Measurements from ENCODE around the gene IER5L.

DNA sequence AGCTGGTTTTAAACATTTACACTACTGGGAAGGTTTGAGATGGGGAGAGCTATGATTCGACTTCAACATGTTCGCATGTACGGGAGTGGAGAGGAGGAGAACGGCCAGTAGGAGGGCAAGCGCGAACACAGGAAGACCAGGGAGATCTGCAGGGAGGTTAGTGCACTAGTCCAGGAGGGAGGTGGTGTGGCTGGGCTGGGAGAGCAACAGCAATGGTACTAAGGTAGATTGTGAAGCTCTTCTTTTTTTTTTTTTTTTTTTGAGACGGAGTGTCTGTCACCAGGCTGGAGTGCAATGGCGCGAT is 16.6 kb downstream of the IER5L start:
- TF ChIP-seq POLR2A (IDR thresholded peaks at IDR 0.05): no peak
- TF ChIP-seq, protein P1, sequence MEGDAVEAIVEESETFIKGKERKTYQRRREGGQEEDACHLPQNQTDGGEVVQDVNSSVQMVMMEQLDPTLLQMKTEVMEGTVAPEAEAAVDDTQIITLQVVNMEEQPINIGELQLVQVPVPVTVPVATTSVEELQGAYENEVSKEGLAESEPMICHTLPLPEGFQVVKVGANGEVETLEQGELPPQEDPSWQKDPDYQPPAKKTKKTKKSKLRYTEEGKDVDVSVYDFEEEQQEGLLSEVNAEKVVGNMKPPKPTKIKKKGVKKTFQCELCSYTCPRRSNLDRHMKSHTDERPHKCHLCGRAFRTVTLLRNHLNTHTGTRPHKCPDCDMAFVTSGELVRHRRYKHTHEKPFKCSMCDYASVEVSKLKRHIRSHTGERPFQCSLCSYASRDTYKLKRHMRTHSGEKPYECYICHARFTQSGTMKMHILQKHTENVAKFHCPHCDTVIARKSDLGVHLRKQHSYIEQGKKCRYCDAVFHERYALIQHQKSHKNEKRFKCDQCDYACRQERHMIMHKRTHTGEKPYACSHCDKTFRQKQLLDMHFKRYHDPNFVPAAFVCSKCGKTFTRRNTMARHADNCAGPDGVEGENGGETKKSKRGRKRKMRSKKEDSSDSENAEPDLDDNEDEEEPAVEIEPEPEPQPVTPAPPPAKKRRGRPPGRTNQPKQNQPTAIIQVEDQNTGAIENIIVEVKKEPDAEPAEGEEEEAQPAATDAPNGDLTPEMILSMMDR (IDR thresholded peaks at IDR 0.05): no peak
